HUES48 (cell line): ENCODE measurements around the gene RSPH4A.
"Not testable (repeated sequence)": the region's sequence is repeated elsewhere in the genome, so short reads cannot be mapped to it uniquely, and the experiment has no call there.

ENCODE experiments used
- H3K27ac ChIP-seq: one replicate; pipeline ENCODE4 v1.7.0; 2013; ENCODE audit warnings: low read depth, low read length, inconsistent platforms
- H3K27me3 ChIP-seq: 2 replicates; pipeline ENCODE4 v1.6.1; 2013; ENCODE audit warnings: mild to moderate bottlenecking, low read length; ENCODE audit not compliant: control insufficient read depth, insufficient read depth
- H3K36me3 ChIP-seq: 2 replicates; pipeline ENCODE4 v1.6.1; 2013; ENCODE audit warnings: low read length; ENCODE audit not compliant: control insufficient read depth, insufficient read depth
- H3K4me1 ChIP-seq: 2 replicates; pipeline ENCODE4 v1.6.1; 2013; ENCODE audit warnings: mild to moderate bottlenecking, low read length; ENCODE audit not compliant: control insufficient read depth, insufficient read depth
- H3K4me3 ChIP-seq: 2 replicates; pipeline ENCODE4 v1.5.1; 2013; ENCODE audit warnings: mild to moderate bottlenecking, low read depth, low read length
- H3K9ac ChIP-seq: 2 replicates; pipeline ENCODE4 v1.6.1; 2013; ENCODE audit warnings: mild to moderate bottlenecking, low read depth, low read length, moderate library complexity
- H3K9me3 ChIP-seq: 2 replicates; pipeline ENCODE4 v1.6.1; 2013; ENCODE audit warnings: low read length; ENCODE audit not compliant: control insufficient read depth, insufficient read depth

RSPH4A gene

DNA sequence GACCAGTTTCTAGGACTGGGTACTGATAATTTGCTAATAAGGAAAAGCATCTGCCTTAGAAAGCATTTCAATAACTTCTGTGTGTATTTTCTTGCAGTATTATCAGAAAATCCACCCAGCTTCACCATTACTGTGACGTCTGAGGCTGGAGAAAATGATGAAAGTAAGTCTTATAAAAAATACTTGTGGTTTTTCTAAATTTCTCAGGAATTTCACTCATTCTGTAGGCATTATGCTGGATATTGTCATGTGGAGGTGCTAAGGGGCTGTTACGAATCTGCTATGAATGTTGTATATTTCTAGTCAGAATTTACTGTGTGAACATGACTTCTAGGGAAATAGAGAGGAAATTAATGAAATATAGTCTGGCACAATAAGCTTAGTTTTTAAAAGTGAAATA, 36.1 kb upstream of the RSPH4A start:
- H3K36me3 ChIP-seq, result peaks cover 53% of the 10 kb centered on the region
- no peaks in the 10 kb centered on the region for H3K9me3 ChIP-seq
- H3K4me3 ChIP-seq, result no peak overlapping the region
- no peak overlapping the region for H3K27ac ChIP-seq
- no peaks in the 10 kb centered on the region for H3K27me3 ChIP-seq
- no peaks in the 10 kb centered on the region for H3K4me1 ChIP-seq
- no peak overlapping the region for H3K9ac ChIP-seq

DNA sequence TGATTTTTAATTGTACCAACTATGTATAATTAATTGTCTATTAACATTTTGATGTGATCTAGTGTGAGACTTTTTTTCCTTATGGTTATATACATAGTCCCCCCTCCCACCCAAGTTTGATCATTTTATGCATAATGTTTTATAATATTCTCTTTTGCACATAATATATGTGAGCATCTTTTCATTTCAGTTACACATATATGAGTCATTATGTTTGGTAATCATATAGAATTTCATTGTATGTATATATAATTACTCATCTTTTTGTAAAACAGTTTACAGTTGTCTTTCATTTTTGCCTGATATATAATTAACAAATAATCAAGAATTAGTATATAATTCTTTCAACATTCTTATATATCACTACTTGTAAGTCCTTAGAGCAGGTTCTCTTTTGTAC, 30.0 kb upstream of the RSPH4A start:
- Histone ChIP-seq H3K27ac (no peak overlapping the region), H3K36me3 (peaks cover 61% of the 10 kb centered on the region)

DNA sequence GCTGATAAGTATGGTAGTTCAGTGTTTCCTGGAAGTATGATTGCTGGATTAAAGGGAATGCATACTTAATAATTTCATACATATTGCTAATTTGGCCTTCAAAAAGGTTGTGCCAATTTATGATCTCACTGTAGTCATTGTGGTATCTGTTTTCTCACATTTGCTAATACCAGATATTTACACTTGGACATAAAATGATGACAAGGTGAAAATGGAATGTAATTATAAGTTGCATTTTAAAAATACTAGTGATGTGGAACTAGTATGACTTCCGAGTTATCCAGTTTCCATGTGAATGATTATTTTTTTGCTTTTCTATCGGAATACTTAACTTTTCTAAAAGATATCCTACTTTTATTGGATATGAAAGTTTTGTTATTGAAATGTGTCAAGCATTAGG, 29.5 kb upstream of the RSPH4A start:
- H3K9me3 ChIP-seq, result no peaks in the 10 kb centered on the region
- peaks cover 61% of the 10 kb centered on the region for H3K36me3 ChIP-seq
- H3K4me3 ChIP-seq, result no peak overlapping the region
- no peaks in the 10 kb centered on the region for H3K27me3 ChIP-seq
- H3K9ac ChIP-seq, result no peak overlapping the region
- H3K4me1 ChIP-seq, result no peaks in the 10 kb centered on the region
- H3K27ac ChIP-seq, result no peak overlapping the region

More for the DNA sequence above, 30.0 kb upstream of the RSPH4A start:
- Histone ChIP-seq H3K4me3 (no peak overlapping the region), H3K9ac (no peak overlapping the region), H3K4me1 (no peaks in the 10 kb centered on the region), H3K9me3 (no peaks in the 10 kb centered on the region), H3K27me3 (no peaks in the 10 kb centered on the region)

DNA sequence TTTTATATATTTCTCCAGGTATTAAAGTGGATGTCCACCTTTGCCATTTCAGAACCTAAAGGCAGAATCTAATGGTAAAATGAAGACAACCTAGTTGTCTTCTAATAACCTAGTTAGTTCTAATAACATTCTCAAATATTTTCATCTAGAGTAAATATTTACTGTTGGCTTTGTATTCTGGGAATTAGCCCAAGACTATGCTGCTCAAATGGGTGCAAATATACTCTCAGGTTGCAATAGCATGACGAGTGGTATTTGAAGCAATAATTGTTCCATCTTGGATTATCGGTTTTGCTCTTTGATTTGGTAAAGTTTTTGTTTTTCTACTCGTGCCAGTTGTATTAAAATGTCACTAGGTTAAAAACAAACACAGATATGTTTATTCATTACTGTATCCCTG, 21.0 kb upstream of the RSPH4A start:
- Histone ChIP-seq H3K4me1 (no peaks in the 10 kb centered on the region), H3K36me3 (peaks cover 42% of the 10 kb centered on the region), H3K9ac (no peak overlapping the region), H3K9me3 (no peaks in the 10 kb centered on the region), H3K27ac (no peak overlapping the region), H3K4me3 (no peak overlapping the region), H3K27me3 (no peaks in the 10 kb centered on the region)

DNA sequence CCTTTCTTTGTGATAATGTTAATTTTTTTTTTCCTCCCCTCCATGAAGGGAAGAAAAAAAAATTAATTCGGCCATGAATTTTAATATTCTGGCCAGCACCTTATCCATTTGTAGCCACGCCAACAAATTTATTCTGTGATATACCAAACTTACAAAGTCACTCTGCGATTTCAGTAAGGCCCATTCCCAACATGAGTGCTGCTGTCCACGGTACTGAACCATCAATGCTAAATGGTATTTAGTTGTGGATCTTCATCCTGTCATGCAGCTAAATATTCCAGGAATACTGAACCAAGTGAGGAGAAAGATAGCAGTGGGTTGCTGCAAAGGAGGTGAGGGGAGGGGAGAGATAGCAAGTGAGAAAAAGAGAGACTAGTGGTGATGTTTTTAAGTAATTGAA, 19.5 kb upstream of the RSPH4A start:
- no peak overlapping the region for H3K27ac ChIP-seq
- no peaks in the 10 kb centered on the region for H3K9me3 ChIP-seq
- no peaks in the 10 kb centered on the region for H3K4me1 ChIP-seq
- H3K36me3 ChIP-seq, result peaks cover 26% of the 10 kb centered on the region
- no peak overlapping the region for H3K4me3 ChIP-seq
- H3K27me3 ChIP-seq, result no peaks in the 10 kb centered on the region
- no peak overlapping the region for H3K9ac ChIP-seq

DNA sequence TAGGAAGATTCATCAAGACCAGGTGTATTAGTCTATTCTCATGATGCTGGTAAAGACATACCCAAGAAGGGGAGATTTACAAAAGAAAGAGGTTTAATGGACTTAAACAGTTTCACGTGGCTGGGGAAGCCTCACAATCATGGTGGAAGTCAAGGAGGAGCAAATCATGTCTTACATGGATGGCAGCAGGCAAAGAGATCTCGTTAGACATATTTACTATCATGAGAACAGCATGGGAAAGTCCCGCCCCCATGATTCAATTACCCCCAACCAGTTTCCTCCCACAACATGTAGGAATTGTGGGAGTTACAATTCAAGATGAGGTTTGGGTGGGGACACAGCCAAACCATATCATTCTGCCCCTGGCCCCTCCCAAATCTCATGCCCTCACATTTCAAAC, 12.4 kb upstream of the RSPH4A start:
- not testable (repeated sequence) for H3K9me3 ChIP-seq, H3K4me3 ChIP-seq, H3K36me3 ChIP-seq, H3K27ac ChIP-seq, H3K4me1 ChIP-seq, H3K9ac ChIP-seq, H3K27me3 ChIP-seq

DNA sequence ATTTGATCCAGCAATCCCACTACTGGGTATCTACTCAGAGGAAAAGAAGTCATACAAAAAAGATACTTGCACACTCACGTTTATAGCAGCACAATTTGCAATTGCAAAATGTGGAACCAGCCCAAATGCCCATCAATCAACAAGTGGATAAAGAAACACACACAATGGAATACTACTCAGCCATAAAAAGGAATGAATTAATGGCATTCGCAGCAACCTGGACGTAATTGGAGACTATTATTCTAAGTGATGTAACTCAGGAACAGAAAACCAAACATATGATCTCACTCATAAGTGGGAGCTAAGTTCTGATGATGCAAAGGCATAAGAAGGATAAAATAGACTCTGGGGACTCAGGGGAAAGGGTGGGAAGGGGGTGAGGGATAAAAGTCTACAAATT, 11.4 kb upstream of the RSPH4A start:
- H3K4me1 ChIP-seq, H3K4me3 ChIP-seq, H3K27ac ChIP-seq, H3K9ac ChIP-seq, H3K36me3 ChIP-seq, H3K27me3 ChIP-seq, H3K9me3 ChIP-seq: not testable (repeated sequence)

DNA sequence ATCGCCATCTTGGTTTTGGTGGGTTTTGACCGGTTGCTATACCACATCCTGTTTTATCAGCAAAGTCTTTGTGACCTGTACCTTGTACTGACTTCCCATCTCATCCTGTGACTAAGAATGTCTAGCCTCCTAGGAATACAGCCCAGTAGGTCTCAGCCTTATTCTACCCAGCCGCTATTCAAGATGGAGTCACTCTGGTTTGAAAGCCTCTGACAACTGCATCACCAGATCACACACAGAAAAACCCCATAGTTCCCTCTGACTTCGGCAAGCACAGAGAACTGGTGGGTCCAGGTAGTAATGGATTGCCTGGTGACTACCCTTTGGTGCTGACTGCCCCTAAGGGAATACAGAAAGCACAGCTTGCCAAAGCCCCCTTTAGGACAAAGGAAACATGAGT, 10.3 kb upstream of the RSPH4A start:
- no peak overlapping the region for H3K4me3 ChIP-seq
- no peaks in the 10 kb centered on the region for H3K9me3 ChIP-seq
- H3K4me1 ChIP-seq, result 0 out of 2 replicates have a peak, but pooled peaks cover 1% of the 10 kb centered on the region
- H3K36me3 ChIP-seq, result no peaks in the 10 kb centered on the region
- H3K27me3 ChIP-seq, result no peaks in the 10 kb centered on the region
- no peak overlapping the region for H3K9ac ChIP-seq
- H3K27ac ChIP-seq, result no peak overlapping the region

DNA sequence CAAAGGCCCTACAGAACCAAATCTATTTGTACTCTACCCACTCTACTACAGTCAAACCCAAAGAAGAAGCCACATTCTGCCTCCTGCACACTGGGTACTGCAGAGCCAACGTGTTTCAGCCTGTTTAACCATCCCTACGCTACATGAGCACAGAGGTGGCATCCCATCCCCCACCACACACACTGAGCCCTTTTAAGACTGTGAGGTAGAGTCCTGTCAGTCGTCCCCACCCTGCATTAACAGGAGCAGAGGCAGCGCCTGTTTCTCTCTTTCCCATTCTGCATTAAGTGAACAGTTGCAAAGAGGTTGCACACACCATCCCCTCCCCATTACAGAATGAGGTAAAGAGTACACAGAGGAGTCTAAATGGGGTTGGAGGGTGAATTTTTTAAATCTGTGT, 5.2 kb upstream of the RSPH4A start:
- Histone ChIP-seq H3K4me3 (no peak overlapping the region), H3K4me1 (peaks cover 11% of the 10 kb centered on the region; the same call in 1 of the 2 replicates), H3K9ac (no peak overlapping the region), H3K9me3 (no peaks in the 10 kb centered on the region), H3K36me3 (no peaks in the 10 kb centered on the region), H3K27me3 (no peaks in the 10 kb centered on the region), H3K27ac (no peak overlapping the region)

DNA sequence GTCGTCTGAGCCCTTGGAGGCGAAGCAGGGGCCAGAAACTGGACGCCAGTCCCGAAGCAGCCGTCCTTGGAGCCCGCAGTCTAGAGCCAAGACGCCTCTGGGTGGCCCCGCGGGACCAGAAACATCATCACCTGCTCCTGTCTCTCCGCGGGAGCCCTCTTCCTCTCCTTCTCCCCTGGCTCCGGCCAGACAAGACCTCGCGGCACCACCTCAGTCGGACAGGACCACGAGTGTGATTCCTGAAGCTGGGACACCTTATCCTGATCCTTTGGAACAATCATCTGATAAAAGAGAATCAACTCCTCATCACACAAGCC, 416 bp downstream of the RSPH4A start:
- Histone ChIP-seq H3K27ac (no peak overlapping the region), H3K27me3 (peaks cover 18% of the 10 kb centered on the region), H3K9ac (0 out of 2 replicates have a peak overlapping the region, but pooled peaks have one; percentile 8), H3K4me1 (peaks cover 6% of the 10 kb centered on the region; the same call in 1 of the 2 replicates), H3K36me3 (no peaks in the 10 kb centered on the region), H3K4me3 (peak overlapping the region; percentile 98), H3K9me3 (no peaks in the 10 kb centered on the region)

DNA sequence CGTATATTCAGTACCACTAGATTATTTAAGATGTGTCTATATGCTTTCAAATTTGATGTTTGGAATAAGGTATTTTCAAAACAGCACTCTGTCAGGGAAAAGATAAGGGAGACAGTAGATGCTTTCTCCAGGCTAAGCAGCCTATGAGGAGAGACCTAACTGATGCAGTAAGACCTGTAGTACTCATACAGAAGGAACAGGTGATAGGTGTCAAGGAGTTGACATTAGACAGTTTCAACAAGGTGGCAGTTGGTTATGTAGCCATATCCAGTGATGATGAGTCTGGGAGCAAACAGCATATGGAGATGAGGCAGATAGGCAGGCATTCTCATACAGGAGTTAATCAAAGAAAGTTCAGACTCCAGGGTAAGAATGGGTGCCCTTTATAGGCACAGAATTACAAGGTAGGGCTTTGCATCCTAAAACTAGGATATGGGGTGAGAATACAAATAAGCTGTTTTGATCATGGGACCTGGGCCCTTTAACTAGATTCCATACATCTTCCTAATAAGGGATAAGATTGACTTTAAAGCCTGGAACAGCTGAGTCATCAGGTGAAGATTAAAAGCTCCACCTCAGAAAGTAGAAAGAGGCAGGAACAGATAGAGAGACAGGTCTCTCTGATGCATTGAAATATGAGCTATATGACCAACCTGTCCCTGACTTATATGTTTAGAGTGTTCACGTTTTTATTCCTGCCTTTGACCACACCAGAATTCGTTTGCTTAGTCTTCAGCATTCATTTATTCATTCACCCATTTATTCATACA, 7.9 kb downstream of the RSPH4A start:
- no peak overlapping the region for H3K27ac ChIP-seq
- no peaks in the 10 kb centered on the region for H3K4me1 ChIP-seq
- H3K27me3 ChIP-seq, result no peaks in the 10 kb centered on the region

More for the DNA sequence above, 7.9 kb downstream of the RSPH4A start:
- no peak overlapping the region for H3K4me3 ChIP-seq
- H3K36me3 ChIP-seq, result no peaks in the 10 kb centered on the region
- H3K9ac ChIP-seq, result no peak overlapping the region
- H3K9me3 ChIP-seq, result no peaks in the 10 kb centered on the region
